PC-3 (cell line): ENCODE measurements around the gene SEMA3D. TPM values are rescaled to one million over a fixed set of nuclear protein-coding genes. Genes with fewer than 3 reads are reported as not detected.

Experiments used
- ATAC-seq: fragments of 200-7000 bp; cut with Tn5 transposase; 2 replicates; pipeline ENCODE4 v1.9.1; 2020; ENCODE audit warnings: mild to moderate bottlenecking, moderate library complexity
- BruUV-seq: library from RNA; stranded (reverse); fragments of 400-500 nt; replicated peaks from 2 replicates; lab custom pipeline; 2021; lab: Mats Ljungman, UMichigan
- CTCF ChIA-PET: fragments of 300-600 bp; sonication (Branson Sonifier 250); formaldehyde crosslinking; loops from one replicate; lab custom pipeline; 2022; ENCODE audit warnings: antibody characterized with exemption; lab: Charles Lee
- POLR2A ChIA-PET: fragments of 300-600 bp; sonication (Branson Sonifier 250); formaldehyde crosslinking; loops from one replicate; lab custom pipeline; 2022; ENCODE audit warnings: antibody characterized with exemption; ENCODE audit not compliant: unreplicated experiment; lab: Charles Lee
- DNase-seq: peaks from one replicate; pipeline ENCODE4 v3.0.0-alpha.2; 2015
- H2AFZ ChIP-seq: fragments of 300-600 bp; sonication (generic); 2 replicates; pipeline ENCODE4 v1.6.0; 2016; ENCODE audit warnings: antibody characterized with exemption, low read length
- H3F3A ChIP-seq: fragments of 300-600 bp; sonication (generic); one replicate; pipeline ENCODE4 v1.6.0; 2017; ENCODE audit warnings: antibody characterized with exemption, low read length, control low read depth, mild to moderate bottlenecking; ENCODE audit not compliant: unreplicated experiment
- H3K27ac ChIP-seq: fragments of 300-600 bp; sonication (generic); 2 replicates; pipeline ENCODE4 v1.5.1; 2016; ENCODE audit warnings: mild to moderate bottlenecking, low read length
- H3K27me3 ChIP-seq: fragments of 300-600 bp; sonication (generic); 2 replicates; pipeline ENCODE4 v1.6.1; 2016; ENCODE audit warnings: low read length, mixed read lengths
- H3K36me3 ChIP-seq: fragments of 300-600 bp; sonication (generic); 2 replicates; pipeline ENCODE4 v1.6.1; 2016; ENCODE audit warnings: low read depth, mixed run types, low read length, mixed read lengths
- H3K4me1 ChIP-seq: fragments of 300-600 bp; sonication (generic); 2 replicates; pipeline ENCODE4 v1.5.1; 2016; ENCODE audit warnings: low read length; ENCODE audit not compliant: insufficient read depth
- H3K4me2 ChIP-seq: fragments of 300-600 bp; sonication (generic); 2 replicates; pipeline ENCODE4 v1.6.0; 2016; ENCODE audit warnings: low read length
- H3K4me3 ChIP-seq: fragments of 300-600 bp; sonication (generic); 2 replicates; pipeline ENCODE4 v1.5.1; 2016; ENCODE audit warnings: mild to moderate bottlenecking, low read length, mixed read lengths
- H3K79me2 ChIP-seq: fragments of 300-600 bp; sonication (generic); 2 replicates; pipeline ENCODE4 v1.6.1; 2017; ENCODE audit warnings: low read length, mixed read lengths
- H3K9ac ChIP-seq: fragments of 300-600 bp; sonication (generic); 2 replicates; pipeline ENCODE4 v1.6.0; 2016; ENCODE audit warnings: mild to moderate bottlenecking, low read length
- H3K9me2 ChIP-seq: fragments of 300-600 bp; sonication (generic); replicated peaks from 2 replicates; pipeline ENCODE4 v1.6.1; 2016; ENCODE audit warnings: mixed run types, low read length, mixed read lengths
- H3K9me3 ChIP-seq: fragments of 300-600 bp; sonication (generic); 2 replicates; pipeline ENCODE4 v1.6.1; 2016; ENCODE audit warnings: low read length, mixed read lengths
- H4K20me1 ChIP-seq: fragments of 300-600 bp; sonication (generic); 2 replicates; pipeline ENCODE4 v1.6.1; 2016; ENCODE audit warnings: low read length, mixed read lengths
- CTCF ChIP-seq: fragments of 300-600 bp; sonication (generic); conservative IDR thresholded peaks from 2 replicates; pipeline ENCODE4 v1.5.1; 2017; ENCODE audit warnings: antibody characterized with exemption, low read depth, mild to moderate bottlenecking, low read length
- EZH2 ChIP-seq: fragments of 300-600 bp; sonication (generic); IDR thresholded peaks from one replicate; pipeline ENCODE4 v1.6.1; 2017; ENCODE audit warnings: antibody characterized with exemption, mild to moderate bottlenecking, low read length; ENCODE audit not compliant: unreplicated experiment
- EZH2phosphoT487 ChIP-seq: fragments of 300-600 bp; sonication (generic); IDR thresholded peaks from 2 replicates; pipeline ENCODE4 v1.6.1; 2018; ENCODE audit warnings: mild to moderate bottlenecking, antibody characterized with exemption, low read length, borderline replicate concordance
- intact Hi-C: fragments of 100-400 bp; cut with micrococcal nuclease; formaldehyde crosslinking; loops from 2 replicates; pipeline ENCODE4 v1.9.0; 2023
- total RNA-seq: library from RNA; depleted of rRNA; stranded (reverse); fragments of >200 nt; gene quantifications from 2 replicates; pipeline ENCODE4 v1.2.3, GENCODE V29; 2014

The SEMA3D gene
- total RNA-seq, 1 experiment from 2014 or later: 4.8 TPM

- Histone ChIP-seq H4K20me1 (no peaks in the 10 kb centered on the region), H3K4me1 (peaks cover 23% of the 10 kb centered on the region), H3K27me3 (no peaks in the 10 kb centered on the region), H3K9me2 (no peaks in the 10 kb centered on the region), H3K4me3 (no peak overlapping the region), H2AFZ (no peak overlapping the region), H3F3A (no peaks in the 10 kb centered on the region), H3K36me3 (no peaks in the 10 kb centered on the region), H3K79me2 (no peaks in the 10 kb centered on the region), H3K9me3 (no peaks in the 10 kb centered on the region), H3K27ac (no peak overlapping the region), H3K4me2 (no peak overlapping the region), H3K9ac (no peak overlapping the region)
- intact Hi-C loops: no loop called here
- no peak for TF ChIP-seq EZH2phosphoT487
- TF ChIP-seq EZH2: no peak
- no peak for TF ChIP-seq CTCF
- POLR2A ChIA-PET: no interaction called here
- no TSS peak for BruUV-seq
- DNase-seq: no peak
- CTCF ChIA-PET: no interaction called here
- ATAC-seq: no peak
Observed at GRCh38 chr7:85165263-85165662, 21.6 kb downstream of the SEMA3D start.

GRCh38 chr7:85164376-85164775, 22.5 kb downstream of the SEMA3D start:
- ATAC-seq: no peak
- ChIA-PET CTCF (no interaction called here), POLR2A (no interaction called here)
- H3F3A ChIP-seq: no peaks in the 10 kb centered on the region
- no peak overlapping the region for H3K4me2 ChIP-seq
- no peak overlapping the region for H3K4me3 ChIP-seq
- H3K9me2 ChIP-seq: no peaks in the 10 kb centered on the region
- no peaks in the 10 kb centered on the region for H3K36me3 ChIP-seq
- no peak overlapping the region for H3K9ac ChIP-seq
- H3K9me3 ChIP-seq: no peaks in the 10 kb centered on the region
- no peak for DNase-seq
- intact Hi-C loops: loop anchor here (5.0 kb wide), 1 partner anchor 47 kb away; no protein-coding TSS in a partner anchor
- H2AFZ ChIP-seq: no peak overlapping the region
- peaks cover 30% of the 10 kb centered on the region for H3K4me1 ChIP-seq
- no peaks in the 10 kb centered on the region for H3K79me2 ChIP-seq
- TF ChIP-seq EZH2 (no peak), CTCF (no peak), EZH2phosphoT487 (no peak)
- BruUV-seq: no TSS peak
- H3K27me3 ChIP-seq: no peaks in the 10 kb centered on the region
- H3K27ac ChIP-seq: no peak overlapping the region
- no peaks in the 10 kb centered on the region for H4K20me1 ChIP-seq

- no TSS peak for BruUV-seq
- TF ChIP-seq CTCF: no peak
- no peak for TF ChIP-seq EZH2phosphoT487
- TF ChIP-seq EZH2: no peak
- no peak overlapping the region for H2AFZ ChIP-seq
- no peaks in the 10 kb centered on the region for H3K79me2 ChIP-seq
- H3K9me3 ChIP-seq: no peaks in the 10 kb centered on the region
- ATAC-seq: no peak
- no peak overlapping the region for H3K4me2 ChIP-seq
- no peak overlapping the region for H3K9ac ChIP-seq
- H3F3A ChIP-seq: no peaks in the 10 kb centered on the region
- no peaks in the 10 kb centered on the region for H3K9me2 ChIP-seq
- no peaks in the 10 kb centered on the region for H3K27me3 ChIP-seq
- intact Hi-C loops: loop anchor here (5.0 kb wide), 1 partner anchor 45 kb away; no protein-coding TSS in a partner anchor
- no peak overlapping the region for H3K4me3 ChIP-seq
- no peak for DNase-seq
- H4K20me1 ChIP-seq: no peaks in the 10 kb centered on the region
- CTCF ChIA-PET: no interaction called here
- no peaks in the 10 kb centered on the region for H3K36me3 ChIP-seq
- POLR2A ChIA-PET: no interaction called here
- H3K27ac ChIP-seq: no peak overlapping the region
- H3K4me1 ChIP-seq: peaks cover 34% of the 10 kb centered on the region
Observed at GRCh38 chr7:85162721-85163120, 24.1 kb downstream of the SEMA3D start.
